Measurements from ENCODE around the gene LDLRAP1. TPM values are rescaled to one million over a fixed set of nuclear protein-coding genes. Genes with fewer than 3 reads are reported as not detected.

Gene LDLRAP1
- polyA plus RNA-seq, 1 donor from 2014 or later, result 0.22 TPM

DNA sequence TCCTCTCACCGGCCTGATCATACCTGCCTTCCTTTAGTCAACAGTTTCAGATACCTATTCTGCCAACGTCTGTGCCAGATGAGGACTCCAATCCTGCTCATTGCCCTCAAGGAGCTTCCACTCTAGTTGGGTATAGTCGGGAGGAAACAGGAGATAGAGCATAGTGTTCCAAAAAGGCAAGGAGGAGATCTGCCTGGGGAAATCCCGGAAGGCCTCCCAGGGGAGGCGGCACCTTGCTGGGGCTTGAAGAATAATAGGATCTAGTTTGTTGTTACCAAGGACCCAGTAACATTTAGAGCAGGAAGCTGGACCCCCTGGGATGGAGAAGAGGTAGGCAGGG lies 12.3 kb downstream of the LDLRAP1 start:
- Histone ChIP-seq H3K4me2 (ENCODE audit: low read length) (no peak overlapping the region), H3K9me3 (ENCODE audit: low read length) (no peaks in the 10 kb centered on the region), H3K27me3 (ENCODE audit: insufficient read depth, low read depth, low read length) (no peaks in the 10 kb centered on the region), H3K9ac (ENCODE audit: low read length) (no peak overlapping the region), H3K27ac (ENCODE audit: low read length) (no peak overlapping the region), H4K20me1 (ENCODE audit: insufficient read depth) (no peaks in the 10 kb centered on the region), H3K4me3 (ENCODE audit: low read length) (no peak overlapping the region), H3K36me3 (ENCODE audit: insufficient read depth, low read length) (no peaks in the 10 kb centered on the region), H2AFZ (ENCODE audit: low read depth, low read length) (no peak overlapping the region), H3F3A (ENCODE audit: insufficient read depth, low read length, poor library complexity, severe bottlenecking) (no peaks in the 10 kb centered on the region), H3K9me2 (ENCODE audit: insufficient read depth, low read length) (no peaks in the 10 kb centered on the region), H3K79me2 (replicated peaks; ENCODE audit: insufficient read depth, low read length) (no peaks in the 10 kb centered on the region)
- TF ChIP-seq SMC3 (conservative IDR thresholded peaks at IDR 0.05; ENCODE audit: poor library complexity), result no peak
- TF ChIP-seq EZH2 (IDR thresholded peaks at IDR 0.05; ENCODE audit: borderline replicate concordance, insufficient read depth, low read length, poor library complexity, severe bottlenecking), result no peak
- no peak for TF ChIP-seq TAF1 (IDR thresholded peaks at IDR 0.05; ENCODE audit: low read depth)
- no peak for TF ChIP-seq RAD21 (conservative IDR thresholded peaks at IDR 0.05)
- TF ChIP-seq, protein P1, sequence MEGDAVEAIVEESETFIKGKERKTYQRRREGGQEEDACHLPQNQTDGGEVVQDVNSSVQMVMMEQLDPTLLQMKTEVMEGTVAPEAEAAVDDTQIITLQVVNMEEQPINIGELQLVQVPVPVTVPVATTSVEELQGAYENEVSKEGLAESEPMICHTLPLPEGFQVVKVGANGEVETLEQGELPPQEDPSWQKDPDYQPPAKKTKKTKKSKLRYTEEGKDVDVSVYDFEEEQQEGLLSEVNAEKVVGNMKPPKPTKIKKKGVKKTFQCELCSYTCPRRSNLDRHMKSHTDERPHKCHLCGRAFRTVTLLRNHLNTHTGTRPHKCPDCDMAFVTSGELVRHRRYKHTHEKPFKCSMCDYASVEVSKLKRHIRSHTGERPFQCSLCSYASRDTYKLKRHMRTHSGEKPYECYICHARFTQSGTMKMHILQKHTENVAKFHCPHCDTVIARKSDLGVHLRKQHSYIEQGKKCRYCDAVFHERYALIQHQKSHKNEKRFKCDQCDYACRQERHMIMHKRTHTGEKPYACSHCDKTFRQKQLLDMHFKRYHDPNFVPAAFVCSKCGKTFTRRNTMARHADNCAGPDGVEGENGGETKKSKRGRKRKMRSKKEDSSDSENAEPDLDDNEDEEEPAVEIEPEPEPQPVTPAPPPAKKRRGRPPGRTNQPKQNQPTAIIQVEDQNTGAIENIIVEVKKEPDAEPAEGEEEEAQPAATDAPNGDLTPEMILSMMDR (IDR thresholded peaks at IDR 0.05; ENCODE audit: poor library complexity, severe bottlenecking), result no peak

DNA sequence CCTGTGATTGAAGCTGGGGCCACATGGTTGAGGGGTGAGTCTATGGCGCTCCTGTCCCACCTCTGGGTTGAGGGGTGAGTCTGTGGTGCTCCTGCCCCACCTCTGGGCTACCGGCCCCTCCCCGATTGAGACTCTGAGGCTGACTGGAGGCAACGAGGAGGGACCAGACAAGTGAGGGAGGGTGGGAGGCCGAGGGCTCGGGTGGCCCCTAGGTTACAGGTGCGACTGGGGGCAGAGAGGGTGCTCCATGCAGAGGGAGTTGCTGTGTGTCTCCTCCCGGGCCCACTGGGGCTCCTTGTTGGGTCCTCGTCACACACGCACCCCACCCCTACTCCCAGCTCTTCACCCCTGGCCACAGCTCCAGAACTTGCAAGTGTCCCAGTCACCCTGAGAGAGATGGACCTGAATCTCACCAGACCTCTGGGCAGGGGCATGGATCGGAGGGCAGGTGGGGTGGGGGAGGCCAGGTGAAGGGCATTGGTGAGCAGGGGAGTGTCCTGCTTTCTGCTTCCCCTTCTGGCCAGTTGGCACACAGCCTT lies 12.8 kb downstream of the LDLRAP1 start:
- H3K4me2 ChIP-seq (ENCODE audit: low read length), result no peak overlapping the region
- no peak overlapping the region for H2AFZ ChIP-seq (ENCODE audit: low read depth, low read length)
- no peak overlapping the region for H3K4me3 ChIP-seq (ENCODE audit: low read length)
- H3K27me3 ChIP-seq (ENCODE audit: insufficient read depth, low read depth, low read length), result no peaks in the 10 kb centered on the region
- no peaks in the 10 kb centered on the region for H3K9me2 ChIP-seq (ENCODE audit: insufficient read depth, low read length)
- TF ChIP-seq EP300 (conservative IDR thresholded peaks at IDR 0.05; ENCODE audit: poor library complexity, severe bottlenecking), result no peak
- TF ChIP-seq RAD21 (conservative IDR thresholded peaks at IDR 0.05), result no peak
- TF ChIP-seq SMC3 (conservative IDR thresholded peaks at IDR 0.05; ENCODE audit: poor library complexity), result no peak
- no peak overlapping the region for H3K27ac ChIP-seq (ENCODE audit: low read length)
- H3K9ac ChIP-seq (ENCODE audit: low read length), result no peak overlapping the region
- no peaks in the 10 kb centered on the region for H4K20me1 ChIP-seq (ENCODE audit: insufficient read depth)
- no peaks in the 10 kb centered on the region for H3K9me3 ChIP-seq (ENCODE audit: low read length)
- no peaks in the 10 kb centered on the region for H3K36me3 ChIP-seq (ENCODE audit: insufficient read depth, low read length)
- H3K79me2 ChIP-seq (replicated peaks; ENCODE audit: insufficient read depth, low read length), result no peaks in the 10 kb centered on the region
- no peaks in the 10 kb centered on the region for H3F3A ChIP-seq (ENCODE audit: insufficient read depth, low read length, poor library complexity, severe bottlenecking)

DNA sequence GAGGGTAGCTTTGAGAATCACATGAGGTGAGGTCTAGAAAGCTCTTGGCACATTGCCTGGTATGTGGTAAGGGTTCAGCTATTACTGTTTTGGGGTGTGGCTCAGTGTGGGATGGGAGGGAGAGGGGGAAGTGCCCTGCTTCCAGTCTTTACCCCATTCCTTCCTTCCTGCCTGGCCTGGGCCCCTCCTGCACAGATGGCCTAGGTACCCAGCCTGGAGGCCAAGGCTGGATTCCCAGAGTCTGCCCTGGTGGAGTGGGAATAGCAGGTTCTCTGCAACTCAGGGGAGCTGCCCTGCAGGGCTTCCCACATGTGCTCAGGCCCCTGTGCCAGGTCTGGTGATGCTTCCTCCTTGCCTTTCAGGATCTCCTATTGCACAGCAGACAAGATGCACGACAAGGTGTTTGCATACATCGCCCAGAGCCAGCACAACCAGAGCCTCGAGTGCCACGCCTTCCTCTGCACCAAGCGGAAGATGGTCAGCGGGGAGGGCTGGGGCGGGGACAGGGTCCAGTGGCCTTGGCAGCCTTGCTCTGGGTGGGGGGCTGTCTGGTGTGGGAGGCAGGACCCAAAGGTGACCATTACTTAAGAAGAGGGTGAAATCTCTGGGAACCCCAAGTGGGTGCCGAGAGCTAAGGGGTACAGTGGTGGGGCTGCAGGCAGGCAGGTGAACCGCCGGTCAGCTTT lies 13.5 kb downstream of the LDLRAP1 start:
- H3K9me3 ChIP-seq (ENCODE audit: low read length), result no peaks in the 10 kb centered on the region

More for the DNA sequence above, 13.5 kb downstream of the LDLRAP1 start:
- H2AFZ ChIP-seq (ENCODE audit: low read depth, low read length), result no peak overlapping the region
- no peak overlapping the region for H3K27ac ChIP-seq (ENCODE audit: low read length)
- H3F3A ChIP-seq (ENCODE audit: insufficient read depth, low read length, poor library complexity, severe bottlenecking), result no peaks in the 10 kb centered on the region
- H3K36me3 ChIP-seq (ENCODE audit: insufficient read depth, low read length), result no peaks in the 10 kb centered on the region
- H3K9me2 ChIP-seq (ENCODE audit: insufficient read depth, low read length), result no peaks in the 10 kb centered on the region
- no peak overlapping the region for H3K4me3 ChIP-seq (ENCODE audit: low read length)
- H3K9ac ChIP-seq (ENCODE audit: low read length), result no peak overlapping the region
- H4K20me1 ChIP-seq (ENCODE audit: insufficient read depth), result no peaks in the 10 kb centered on the region
- TF ChIP-seq MXI1 (conservative IDR thresholded peaks at IDR 0.05; ENCODE audit: poor library complexity, severe bottlenecking) (no peak), TAF1 (IDR thresholded peaks at IDR 0.05; ENCODE audit: low read depth) (no peak), POLR2AphosphoS5 (IDR thresholded peaks at IDR 0.05) (no peak), RAD21 (conservative IDR thresholded peaks at IDR 0.05) (no peak), SMC3 (conservative IDR thresholded peaks at IDR 0.05; ENCODE audit: poor library complexity) (no peak), EP300 (conservative IDR thresholded peaks at IDR 0.05; ENCODE audit: poor library complexity, severe bottlenecking) (no peak)
- TF ChIP-seq, protein P2, sequence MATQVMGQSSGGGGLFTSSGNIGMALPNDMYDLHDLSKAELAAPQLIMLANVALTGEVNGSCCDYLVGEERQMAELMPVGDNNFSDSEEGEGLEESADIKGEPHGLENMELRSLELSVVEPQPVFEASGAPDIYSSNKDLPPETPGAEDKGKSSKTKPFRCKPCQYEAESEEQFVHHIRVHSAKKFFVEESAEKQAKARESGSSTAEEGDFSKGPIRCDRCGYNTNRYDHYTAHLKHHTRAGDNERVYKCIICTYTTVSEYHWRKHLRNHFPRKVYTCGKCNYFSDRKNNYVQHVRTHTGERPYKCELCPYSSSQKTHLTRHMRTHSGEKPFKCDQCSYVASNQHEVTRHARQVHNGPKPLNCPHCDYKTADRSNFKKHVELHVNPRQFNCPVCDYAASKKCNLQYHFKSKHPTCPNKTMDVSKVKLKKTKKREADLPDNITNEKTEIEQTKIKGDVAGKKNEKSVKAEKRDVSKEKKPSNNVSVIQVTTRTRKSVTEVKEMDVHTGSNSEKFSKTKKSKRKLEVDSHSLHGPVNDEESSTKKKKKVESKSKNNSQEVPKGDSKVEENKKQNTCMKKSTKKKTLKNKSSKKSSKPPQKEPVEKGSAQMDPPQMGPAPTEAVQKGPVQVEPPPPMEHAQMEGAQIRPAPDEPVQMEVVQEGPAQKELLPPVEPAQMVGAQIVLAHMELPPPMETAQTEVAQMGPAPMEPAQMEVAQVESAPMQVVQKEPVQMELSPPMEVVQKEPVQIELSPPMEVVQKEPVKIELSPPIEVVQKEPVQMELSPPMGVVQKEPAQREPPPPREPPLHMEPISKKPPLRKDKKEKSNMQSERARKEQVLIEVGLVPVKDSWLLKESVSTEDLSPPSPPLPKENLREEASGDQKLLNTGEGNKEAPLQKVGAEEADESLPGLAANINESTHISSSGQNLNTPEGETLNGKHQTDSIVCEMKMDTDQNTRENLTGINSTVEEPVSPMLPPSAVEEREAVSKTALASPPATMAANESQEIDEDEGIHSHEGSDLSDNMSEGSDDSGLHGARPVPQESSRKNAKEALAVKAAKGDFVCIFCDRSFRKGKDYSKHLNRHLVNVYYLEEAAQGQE (IDR thresholded peaks at IDR 0.05; ENCODE audit: borderline replicate concordance), result no peak
- TF ChIP-seq, protein P1 (IDR thresholded peaks at IDR 0.05; ENCODE audit: poor library complexity, severe bottlenecking), result no peak
- no peaks in the 10 kb centered on the region for H3K79me2 ChIP-seq (replicated peaks; ENCODE audit: insufficient read depth, low read length)
- H3K27me3 ChIP-seq (ENCODE audit: insufficient read depth, low read depth, low read length), result no peaks in the 10 kb centered on the region
- no peak overlapping the region for H3K4me2 ChIP-seq (ENCODE audit: low read length)
